Kidney (tissue), 14 donors: ENCODE data around the gene FMO1. TPM values are rescaled to one million over a fixed set of nuclear protein-coding genes. Genes with fewer than 3 reads are reported as not detected.

Experiments used
- DNase-seq, 5 donors: peaks; one replicate each; pipeline ENCODE4 v3.0.0-alpha.2; 2013 to 2020
- FAIRE-seq: peaks from 2 replicates; lab custom pipeline; 2012; peaks lifted over from hg19 to GRCh38; lab: Jason Lieb, UNC
- H3K27ac ChIP-seq, 2 donors: one replicate each; pipeline ENCODE4 v1.7.0; 2013; ENCODE audit warnings: low read depth in 2 of 2, low read length in 2 of 2, inconsistent platforms in 1 of 2
- H3K27me3 ChIP-seq: one replicate; pipeline ENCODE4 v1.7.1; 2013; ENCODE audit warnings: low read length, inconsistent platforms; ENCODE audit not compliant: control insufficient read depth, insufficient read depth
- H3K36me3 ChIP-seq, 3 donors: one replicate each; pipeline versions ENCODE4 v1.7.0 to v1.7.1; 2013; ENCODE audit warnings: low read length in 3 of 3, control low read depth in 1 of 3, inconsistent platforms in 1 of 3; ENCODE audit not compliant: insufficient read depth in 3 of 3, control insufficient read depth in 2 of 3
- H3K4me1 ChIP-seq, 3 donors: one replicate each; pipeline versions ENCODE4 v1.7.0 to v1.7.1; 2013; ENCODE audit warnings: low read length in 3 of 3, inconsistent platforms in 1 of 3, low read depth in 1 of 3; ENCODE audit not compliant: control insufficient read depth in 2 of 3, insufficient read depth in 2 of 3
- H3K4me3 ChIP-seq, 3 donors: one replicate each; pipeline versions ENCODE4 v1.7.0 to v1.8.1; 2013; ENCODE audit warnings: low read length in 3 of 3, control low read depth in 1 of 3, inconsistent platforms in 1 of 3
- H3K9ac ChIP-seq, 3 donors: one replicate each; pipeline versions ENCODE4 v1.7.0 to v1.7.1; 2013; ENCODE audit warnings: low read length in 3 of 3, control low read depth in 1 of 3, inconsistent platforms in 1 of 3
- H3K9me3 ChIP-seq, 3 donors: one replicate each; pipeline versions ENCODE4 v1.7.0 to v1.7.1; 2013; ENCODE audit warnings: low read length in 3 of 3, control low read depth in 1 of 3, inconsistent platforms in 1 of 3; ENCODE audit not compliant: control insufficient read depth in 2 of 3, insufficient read depth in 1 of 3
- CTCF ChIP-seq: IDR thresholded peaks from 3 replicates; pipeline ENCODE4 v1.5.1; 2012; ENCODE audit warnings: mild to moderate bottlenecking, moderate library complexity, borderline replicate concordance; ENCODE audit not compliant: insufficient read depth; ENCODE audit errors: extremely low read depth
- intact Hi-C: fragments of 100-400 bp; cut with DNase I; formaldehyde crosslinking; loops from one replicate; pipeline ENCODE4 v1.11.1; 2022
- polyA plus RNA-seq: library from polyadenylated mRNA; stranded (reverse); fragments of 350-450 nt; fragmentation: Illumina TruSeq; extraction: RNeasy Lipid Tissue Mini Kit (QIAGEN cat#74804); gene quantifications from one replicate; pipeline ENCODE4 v1.2.3, GENCODE V29; 2014; ENCODE audit warnings: low read depth, low replicate concordance; ENCODE audit not compliant: insufficient read depth
- total RNA-seq: library from RNA; stranded (reverse); fragmentation: NEBNext Ultra II Directional; extraction: Animal tissue kit (Norgen Biotek cat#: 25700); gene quantifications from one replicate; pipeline ENCODE4 v1.2.1, GENCODE V29; 2021
- donor health status: control.
- donor health status: control.
- donor health status: control.
- donor health status: control.
- donor health status: control.
- donor health status: DM: yes; HTN: yes; CAD: no.
- donor health status: Normal renal cell carcinoma (clear cell type).

FMO1 gene
- total and polyA plus RNA-seq, 2 donors from 2014 or later, result 16.5 to 116 TPM

GRCh38 chr1:171206204-171206977, 41.9 kb upstream of the FMO1 start:
- Histone ChIP-seq H3K9ac (no peak overlapping the region), H3K27ac (no peak overlapping the region), H3K36me3 (peaks cover 0 to 13% (median 0%) of the 10 kb centered on the region in 3 donors), H3K27me3 (no peaks in the 10 kb centered on the region), H3K4me1 (peaks cover 0 to 3% (median 0%) of the 10 kb centered on the region in 3 donors), H3K4me3 (no peak overlapping the region), H3K9me3 (no peaks in the 10 kb centered on the region)
- no peak for TF ChIP-seq CTCF
- intact Hi-C loops, result no loop called here
- DNase-seq (no peak), FAIRE-seq (no peak)

DNA sequence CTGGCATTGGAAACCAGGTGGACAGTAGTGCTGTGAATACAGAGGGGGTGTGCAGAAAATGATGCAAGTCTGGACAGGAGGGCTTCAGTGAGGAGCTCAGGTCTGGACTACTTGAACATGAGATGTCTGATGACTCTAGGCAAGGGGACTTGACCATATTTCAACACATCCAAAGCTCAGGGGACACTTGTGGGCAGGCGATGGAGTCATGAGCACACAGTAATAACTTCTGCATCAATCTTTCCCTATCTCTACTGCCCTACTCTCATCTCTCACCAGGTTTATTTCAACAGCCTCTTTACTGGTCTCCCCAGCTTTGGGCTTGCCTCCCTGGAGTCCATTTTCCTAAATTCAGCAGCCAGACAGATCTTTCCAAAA, 41.3 kb upstream of the FMO1 start:
- Histone ChIP-seq H3K9ac (no peak overlapping the region), H3K27me3 (no peaks in the 10 kb centered on the region), H3K36me3 (peaks cover 0 to 13% (median 0%) of the 10 kb centered on the region in 3 donors), H3K4me3 (no peak overlapping the region), H3K27ac (no peak overlapping the region), H3K4me1 (peaks cover 0 to 3% (median 0%) of the 10 kb centered on the region in 3 donors), H3K9me3 (no peaks in the 10 kb centered on the region)
- FAIRE-seq (no peak), DNase-seq (no peak)
- no peak for TF ChIP-seq CTCF
- intact Hi-C loops, result no loop called here

DNA sequence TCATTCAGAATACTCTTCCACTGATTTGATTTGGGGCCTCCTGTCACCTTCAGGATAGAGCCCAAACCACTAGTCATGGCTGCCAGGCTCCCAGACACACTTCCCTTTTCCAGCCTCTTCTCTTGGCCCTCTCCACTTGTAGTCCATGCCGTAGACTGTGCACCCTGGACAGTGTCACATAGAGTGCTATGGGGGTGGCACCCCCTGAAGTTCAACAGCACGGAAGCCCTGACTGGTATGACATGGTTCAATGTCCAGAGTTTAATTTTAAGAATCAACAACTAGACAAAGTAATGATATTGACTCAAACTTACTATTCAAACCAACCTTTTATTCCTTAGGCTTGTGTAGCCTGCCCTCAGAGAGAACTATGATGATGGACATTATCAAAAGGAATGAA, 40.9 kb upstream of the FMO1 start:
- no peak overlapping the region for H3K9ac ChIP-seq
- no peaks in the 10 kb centered on the region for H3K27me3 ChIP-seq
- H3K4me1 ChIP-seq, result peaks cover 0 to 3% (median 0%) of the 10 kb centered on the region in 3 donors
- TF ChIP-seq CTCF, result no peak
- no peak overlapping the region for H3K27ac ChIP-seq
- intact Hi-C loops, result no loop called here
- H3K4me3 ChIP-seq, result no peak overlapping the region
- H3K36me3 ChIP-seq, result peaks cover 0 to 12% (median 0%) of the 10 kb centered on the region in 3 donors
- FAIRE-seq (no peak), DNase-seq (no peak)
- H3K9me3 ChIP-seq, result no peaks in the 10 kb centered on the region
